HG03064 (cell line): ENCODE data around the gene RNF214.
"Not testable (repeated sequence)": the region's sequence is repeated elsewhere in the genome, so short reads cannot be mapped to it uniquely, and the experiment has no call there.

ENCODE experiments used
- ATAC-seq: cut with Tn5 transposase; IDR thresholded peaks from one replicate; pipeline ENCODE4 v1.9.1; 2021; ENCODE audit warnings: low read depth; ENCODE audit not compliant: unreplicated experiment

RNF214 gene

DNA sequence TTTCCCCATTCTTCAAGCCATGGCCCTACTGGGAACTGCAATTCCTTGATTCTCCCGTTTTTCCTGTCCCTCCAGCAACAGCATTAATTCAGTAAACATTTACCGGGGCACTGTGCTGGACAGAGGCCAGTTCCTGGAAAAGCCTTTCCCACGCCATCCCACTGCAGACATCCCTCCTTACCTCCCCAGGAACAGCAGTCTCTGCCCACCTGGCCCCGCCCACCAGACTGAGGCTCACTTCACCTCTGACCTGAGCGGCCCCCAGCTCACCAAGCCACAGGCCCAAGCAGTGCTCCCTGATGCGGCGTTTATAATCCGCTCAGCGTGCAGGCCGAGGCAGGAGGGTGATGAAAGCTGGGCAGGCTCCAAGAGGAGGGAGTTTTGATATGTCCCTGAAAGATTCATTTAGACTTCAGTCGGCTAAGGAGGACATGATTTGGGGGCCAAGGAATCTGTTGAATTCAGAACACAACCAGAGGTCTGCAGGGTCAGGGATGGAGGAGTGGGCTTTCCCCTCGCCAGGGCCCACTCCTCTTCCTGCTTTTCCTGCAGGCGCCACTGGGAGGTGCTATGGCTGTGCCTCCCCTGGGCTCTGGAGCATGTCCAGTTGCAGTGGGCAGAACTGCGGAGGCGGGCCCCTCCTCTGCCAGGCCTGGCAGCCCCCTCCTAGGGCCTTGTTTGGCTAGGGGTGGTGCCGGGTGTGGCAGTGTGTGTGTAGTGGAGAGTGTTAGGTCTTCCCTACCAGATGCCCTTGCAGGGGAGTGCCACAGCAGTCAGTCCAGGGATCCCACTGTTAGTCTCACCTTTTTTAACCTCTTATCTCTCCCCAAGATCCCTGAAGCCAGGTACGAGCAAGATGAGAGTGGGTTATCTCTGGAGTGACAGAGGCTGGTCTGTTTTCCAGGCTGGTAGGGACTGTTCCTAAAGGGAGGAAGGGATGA lies 34.7 kb upstream of the RNF214 start:
- ATAC-seq: no peak

DNA sequence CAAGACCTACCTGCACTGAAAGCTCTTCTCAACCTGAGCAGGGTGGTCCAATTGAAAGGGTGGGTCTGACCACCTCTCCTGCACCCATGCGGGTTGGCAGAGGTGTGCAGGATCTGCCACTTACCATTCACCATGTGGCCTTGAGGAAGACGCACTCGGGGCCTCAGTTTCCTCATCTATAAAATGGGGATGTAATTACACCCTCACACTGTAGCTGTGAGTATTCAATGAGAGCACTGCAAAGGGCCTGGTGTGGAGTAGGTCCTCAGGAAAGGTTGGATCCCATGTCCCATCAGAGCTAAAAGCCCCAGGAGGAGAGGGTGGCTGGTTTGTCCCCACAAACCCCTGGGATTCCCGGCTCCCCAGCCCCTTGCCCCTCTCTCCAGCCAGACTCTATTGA lies 33.9 kb upstream of the RNF214 start:
- no peak for ATAC-seq

- no peak for ATAC-seq
Measured at GRCh38 chr11:117199053-117199915, 33.2 kb upstream of the RNF214 start, which contains the start of gene TAGLN. Gene TAGLN (plus strand): TSS chr11:117199370. CDS start chr11:117203014, 3,644 bp downstream.

DNA sequence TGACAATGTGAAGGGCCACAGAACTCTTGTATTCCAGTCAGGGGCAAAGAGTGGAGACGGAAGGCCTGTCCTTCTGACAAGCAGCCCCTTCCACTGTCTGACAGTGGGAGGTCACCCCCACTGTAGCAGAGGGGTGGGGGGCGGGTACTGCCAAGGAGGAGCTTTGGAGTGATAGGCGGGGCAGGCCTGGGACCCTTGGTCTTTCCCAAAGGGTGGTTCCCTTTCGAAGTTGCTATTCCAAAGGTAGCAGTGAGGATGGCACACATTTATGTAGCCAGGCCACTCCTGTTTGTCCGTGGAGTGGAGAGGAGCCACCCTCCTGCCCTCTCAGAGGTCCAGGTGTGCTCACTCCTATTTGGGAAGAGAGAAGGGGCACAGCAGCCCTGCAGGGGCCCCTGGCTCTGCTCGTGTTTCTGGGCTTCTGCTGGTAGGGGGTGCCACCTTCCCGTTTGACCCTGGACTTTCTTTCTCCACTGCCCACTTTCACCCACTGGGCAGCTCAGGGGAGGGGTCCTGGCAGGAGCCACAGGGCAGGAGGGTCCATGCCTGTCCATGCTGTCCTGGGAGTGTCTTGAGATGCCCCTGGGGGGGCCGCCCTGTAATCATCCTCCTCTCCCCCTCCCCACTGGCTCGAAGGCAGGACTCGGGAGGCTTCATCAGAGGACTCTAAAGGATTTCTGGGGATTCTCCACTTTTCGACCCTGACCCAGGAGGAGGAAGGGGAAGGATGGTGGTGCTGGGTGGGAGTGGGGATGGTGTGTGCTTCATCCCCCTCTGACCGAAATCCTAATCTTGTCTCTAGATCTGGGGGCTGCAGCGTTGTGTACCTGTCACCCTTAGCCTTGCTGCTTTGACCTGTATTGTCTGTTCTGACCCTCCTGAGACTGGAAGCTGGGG lies 32.3 kb upstream of the RNF214 start:
- ATAC-seq: no peak

DNA sequence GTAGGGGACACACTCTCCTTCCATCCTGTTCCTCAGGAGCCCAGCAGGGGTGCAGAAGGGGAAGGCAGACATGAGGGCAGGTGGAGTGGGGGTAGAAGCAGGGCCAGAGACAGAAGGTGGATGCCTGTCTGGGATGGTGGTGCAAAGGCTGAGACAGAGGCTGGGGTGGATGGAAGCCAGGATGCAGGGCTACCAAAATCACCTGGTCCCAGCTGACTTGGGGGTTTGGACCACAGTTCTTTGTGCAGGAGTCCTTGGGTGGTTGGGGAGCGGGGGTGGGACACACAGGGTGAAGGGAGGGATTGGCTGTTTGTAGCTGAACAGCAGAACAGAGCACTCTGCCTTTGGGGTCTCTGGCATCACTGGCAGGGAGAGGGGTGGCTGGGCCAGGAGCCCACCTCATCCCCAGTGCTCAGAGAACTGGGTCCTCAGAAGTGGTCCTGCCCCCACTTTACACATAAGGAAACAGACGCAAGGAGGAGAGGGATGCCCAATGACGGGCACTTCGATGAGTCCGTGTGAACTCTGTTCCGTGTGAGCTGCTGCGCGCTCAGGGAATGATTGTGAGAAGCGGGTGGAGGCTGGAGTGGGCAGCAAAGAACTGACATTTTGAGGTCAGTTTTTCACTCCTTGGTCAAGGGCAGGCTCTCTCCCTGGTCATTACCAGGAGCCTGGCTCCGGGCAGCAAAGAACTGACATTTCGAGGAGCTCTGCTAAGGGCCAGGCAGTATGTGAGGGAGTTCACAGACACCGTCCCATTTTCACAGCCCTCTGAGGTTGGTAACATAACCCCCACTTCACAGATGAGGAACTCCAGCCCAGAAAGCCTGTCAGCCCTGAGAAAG lies 31.4 kb upstream of the RNF214 start:
- ATAC-seq: no peak

DNA sequence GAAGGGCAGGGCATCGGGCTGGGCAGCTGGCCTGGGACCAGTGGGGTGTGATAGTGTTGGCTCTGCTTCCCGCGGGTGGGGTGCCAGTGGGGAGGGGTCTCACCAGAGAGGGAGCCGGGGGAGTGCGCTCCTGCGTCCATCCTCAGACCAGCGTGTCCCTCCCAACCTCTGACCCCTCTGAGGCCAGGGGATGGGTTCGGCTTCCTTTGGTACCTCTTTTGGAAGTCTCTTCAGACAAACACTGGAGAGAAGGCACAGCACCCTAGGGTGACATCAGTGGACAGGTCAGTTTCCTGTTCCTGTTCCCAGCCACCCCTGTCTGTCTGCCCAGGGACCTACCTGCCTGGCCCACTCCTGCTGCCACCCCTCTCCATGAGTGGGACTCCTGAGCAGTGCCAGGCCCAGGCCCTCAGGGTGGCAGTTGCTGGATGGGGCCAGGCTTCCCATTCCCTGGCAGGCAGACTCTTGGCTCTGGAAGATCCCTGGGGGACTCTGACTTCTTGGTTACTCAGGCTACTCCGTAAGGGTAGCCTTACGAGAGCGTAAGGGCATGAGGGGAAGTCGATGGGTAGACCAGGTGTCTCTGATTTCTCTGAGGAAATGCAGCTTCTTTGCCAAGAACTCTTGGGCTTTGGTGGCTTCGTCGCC lies 30.7 kb upstream of the RNF214 start:
- ATAC-seq: no peak

DNA sequence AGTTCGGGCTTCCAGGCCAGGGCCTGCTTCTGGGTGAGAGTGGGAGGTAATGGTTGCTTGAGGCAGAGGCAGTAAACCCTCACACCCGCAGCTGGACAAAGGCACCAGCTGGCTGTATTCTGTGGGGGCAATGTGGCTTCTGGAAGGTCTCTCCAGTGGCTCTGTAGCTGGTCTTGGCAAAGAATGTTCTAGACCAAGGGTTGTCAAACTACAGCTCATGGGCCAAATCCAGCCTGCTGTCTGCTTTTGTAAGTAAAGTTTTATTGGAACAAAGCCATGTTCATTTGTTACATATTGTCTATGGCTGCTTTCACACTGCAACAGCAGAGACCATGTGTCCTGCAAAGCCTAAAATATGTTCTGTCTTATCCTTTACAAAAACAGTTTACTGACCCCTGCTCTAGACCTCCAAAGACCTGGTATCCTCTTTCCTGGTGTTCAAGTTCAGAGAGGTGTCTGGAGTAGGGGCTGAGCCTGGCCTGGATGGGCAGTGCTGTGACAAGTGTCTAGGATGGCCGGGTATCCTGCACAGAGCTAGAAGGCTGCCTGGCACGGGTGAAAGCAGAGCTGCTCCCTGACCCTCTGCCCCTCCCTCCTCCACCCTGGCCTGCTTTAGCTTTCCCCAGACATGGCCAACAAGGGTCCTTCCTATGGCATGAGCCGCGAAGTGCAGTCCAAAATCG lies 29.9 kb upstream of the RNF214 start:
- ATAC-seq: no peak

GRCh38 chr11:117203069-117203407 lies 29.4 kb upstream of the RNF214 start:
- no peak for ATAC-seq

GRCh38 chr11:117204283-117205080 lies 28.0 kb upstream of the RNF214 start:
- ATAC-seq: no peak

DNA sequence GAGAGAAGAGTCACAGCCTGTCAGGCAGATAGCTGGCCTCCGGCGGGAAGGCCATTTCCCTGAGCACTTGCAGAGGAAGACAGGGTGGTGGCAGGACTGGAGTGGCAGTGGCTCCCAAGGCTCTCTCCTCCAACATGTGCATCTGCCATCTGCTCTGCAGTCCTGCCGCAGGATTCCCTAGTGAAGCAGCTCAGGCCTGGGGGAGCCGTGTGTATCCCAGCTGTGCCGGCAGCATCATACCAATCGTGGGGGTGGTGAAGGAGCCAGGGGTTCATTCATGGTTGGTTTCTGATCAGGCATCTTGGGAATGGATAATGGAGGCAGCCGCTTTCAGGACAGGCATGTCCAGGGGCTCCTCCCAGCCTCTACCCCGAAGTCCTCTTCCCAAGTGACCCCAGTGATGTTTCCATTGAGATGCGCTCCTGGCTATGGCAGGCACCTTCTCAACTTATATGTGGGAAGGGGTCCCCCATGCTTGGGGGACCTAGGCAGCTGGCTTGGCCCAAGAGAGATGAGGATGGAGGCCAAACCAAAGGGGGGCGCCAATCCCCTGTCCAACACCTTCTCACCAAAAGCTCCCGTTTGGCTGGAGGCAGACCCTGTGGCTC lies 27.2 kb upstream of the RNF214 start:
- ATAC-seq: no peak

GRCh38 chr11:117206111-117206510 lies 26.4 kb upstream of the RNF214 start:
- ATAC-seq: not testable (repeated sequence)

- not testable (repeated sequence) for ATAC-seq
Measured at GRCh38 chr11:117206859-117207258, 25.6 kb upstream of the RNF214 start.

GRCh38 chr11:117207481-117207880 lies 25.0 kb upstream of the RNF214 start:
- ATAC-seq: not testable (repeated sequence)

- ATAC-seq: not testable (repeated sequence)
Measured at GRCh38 chr11:117208710-117209109, 23.8 kb upstream of the RNF214 start.

- not testable (repeated sequence) for ATAC-seq
Measured at GRCh38 chr11:117209351-117210125, 22.9 kb upstream of the RNF214 start.

DNA sequence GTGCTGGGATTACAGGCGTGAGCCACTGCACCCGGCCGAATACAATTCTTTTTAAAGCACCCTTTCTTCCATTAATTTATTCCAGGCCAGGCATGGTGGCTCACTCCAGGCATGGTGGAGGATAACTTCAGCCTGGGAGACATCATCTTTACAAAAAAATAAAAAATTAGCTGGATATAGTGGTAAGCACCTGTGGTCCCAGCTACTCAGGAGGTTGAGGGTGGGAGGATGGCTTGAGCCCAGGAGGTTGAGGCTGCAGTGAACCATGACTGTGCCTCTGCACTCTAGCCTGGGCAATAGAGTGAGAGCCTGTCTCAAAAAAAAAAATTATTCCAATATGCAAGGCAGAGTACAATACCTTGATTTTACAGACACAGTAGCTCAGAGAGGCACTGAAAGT lies 21.9 kb upstream of the RNF214 start:
- ATAC-seq: no peak
